ENCODE results near the gene TMEM232.

GRCh38 chr5:110460837-110461236 is 265.6 kb downstream of the TMEM232 start:
- TF ChIP-seq POLR2AphosphoS5 (IDR thresholded peaks at IDR 0.05; ENCODE audit: low read depth, low read length) (no peak), POLR2A (IDR thresholded peaks at IDR 0.05; ENCODE audit: low read depth, low read length) (no peak), PAX5 (IDR thresholded peaks at IDR 0.05; ENCODE audit: insufficient read depth, low read length, severe bottlenecking) (no peak), SPI1 (IDR thresholded peaks at IDR 0.05; ENCODE audit: low read depth, low read length) (no peak), TAF1 (IDR thresholded peaks at IDR 0.05; ENCODE audit: low read depth, low read length) (no peak)
